Astrocyte (in vitro differentiated cells and primary cell): ENCODE data around the gene KRTAP10-1. TPM values are rescaled to one million over a fixed set of nuclear protein-coding genes. Genes with fewer than 3 reads are reported as not detected.

Experiments used
- DNase-seq: peaks from one replicate; pipeline ENCODE4 v3.0.0-alpha.2; 2010; ENCODE audit warnings: low read depth
- FAIRE-seq: peaks from 2 replicates; lab custom pipeline; 2011; peaks lifted over from hg19 to GRCh38; lab: Jason Lieb, UNC
- H2AFZ ChIP-seq: 2 replicates; pipeline ENCODE4 v1.6.0; 2012; ENCODE audit warnings: low read depth, low read length, inconsistent platforms
- H3K27ac ChIP-seq: 2 replicates; pipeline ENCODE4 v1.5.1; 2011; ENCODE audit warnings: low read depth, low read length, inconsistent platforms
- H3K27me3 ChIP-seq: 2 replicates; pipeline ENCODE4 v1.6.0; 2011; ENCODE audit warnings: low read length, inconsistent platforms; ENCODE audit not compliant: insufficient read depth
- H3K36me3 ChIP-seq: 2 replicates; pipeline ENCODE4 v1.5.1; 2011; ENCODE audit warnings: low read length, inconsistent platforms; ENCODE audit not compliant: insufficient read depth
- H3K4me1 ChIP-seq: 2 replicates; pipeline ENCODE4 v1.5.1; 2011; ENCODE audit warnings: low read length, inconsistent platforms; ENCODE audit not compliant: insufficient read depth
- H3K4me2 ChIP-seq: 2 replicates; pipeline ENCODE4 v1.6.0; 2012; ENCODE audit warnings: low read length, inconsistent platforms
- H3K4me3 ChIP-seq: 2 replicates; pipeline ENCODE4 v1.5.1; 2011; ENCODE audit warnings: low read depth, mild to moderate bottlenecking, low read length, inconsistent platforms; ENCODE audit not compliant: insufficient read depth
- H3K79me2 ChIP-seq: 2 replicates; pipeline ENCODE4 v1.6.0; 2012; ENCODE audit warnings: mild to moderate bottlenecking, low read length, inconsistent platforms; ENCODE audit not compliant: insufficient read depth
- H3K9ac ChIP-seq: 2 replicates; pipeline ENCODE4 v1.6.0; 2012; ENCODE audit warnings: mild to moderate bottlenecking, low read length, inconsistent platforms
- H3K9me3 ChIP-seq: 2 replicates; pipeline ENCODE4 v1.5.1; 2012; ENCODE audit warnings: low read depth, mild to moderate bottlenecking, low read length, inconsistent platforms; ENCODE audit not compliant: insufficient read depth
- H4K20me1 ChIP-seq: 2 replicates; pipeline ENCODE4 v1.6.0; 2012; ENCODE audit warnings: low read length, inconsistent platforms; ENCODE audit not compliant: insufficient read depth
- H3K27ac Mint-ChIP-seq: one replicate; pipeline ENCODE4 v1.8.0; 2021; ENCODE audit warnings: mild to moderate bottlenecking, mixed read lengths; ENCODE audit not compliant: unreplicated experiment
- H3K27me3 Mint-ChIP-seq: one replicate; pipeline ENCODE4 v1.8.0; 2021; ENCODE audit warnings: low read depth, mixed read lengths; ENCODE audit not compliant: unreplicated experiment
- H3K36me3 Mint-ChIP-seq: one replicate; pipeline ENCODE4 v1.8.0; 2021; ENCODE audit warnings: low read depth, mixed read lengths; ENCODE audit not compliant: unreplicated experiment
- H3K4me1 Mint-ChIP-seq: one replicate; pipeline ENCODE4 v1.8.0; 2021; ENCODE audit warnings: low read depth, mixed read lengths; ENCODE audit not compliant: unreplicated experiment
- H3K4me3 Mint-ChIP-seq: one replicate; pipeline ENCODE4 v1.8.0; 2021; ENCODE audit warnings: mild to moderate bottlenecking, moderate library complexity, mixed read lengths; ENCODE audit not compliant: unreplicated experiment
- H3K9me3 Mint-ChIP-seq: one replicate; pipeline ENCODE4 v1.8.0; 2021; ENCODE audit warnings: mild to moderate bottlenecking, mixed read lengths; ENCODE audit not compliant: unreplicated experiment
- EZH2 ChIP-seq: IDR thresholded peaks from 2 replicates; pipeline ENCODE4 v1.6.1; 2012; ENCODE audit warnings: mild to moderate bottlenecking, low read length, inconsistent platforms; ENCODE audit not compliant: insufficient read depth
- total RNA-seq: library from RNA; stranded (reverse); gene quantifications from 2 replicates; pipeline ENCODE4 v1.2.1, GENCODE V29; 2021
- TF ChIP-seq, protein P1 (sequence below): IDR thresholded peaks from 2 replicates; pipeline ENCODE4 v1.5.1; 2011; ENCODE audit warnings: low read depth, mild to moderate bottlenecking, inconsistent platforms, low read length, moderate library complexity; ENCODE audit not compliant: insufficient read depth

The KRTAP10-1 gene
- total RNA-seq, 1 donor from 2014 or later = not detected

DNA sequence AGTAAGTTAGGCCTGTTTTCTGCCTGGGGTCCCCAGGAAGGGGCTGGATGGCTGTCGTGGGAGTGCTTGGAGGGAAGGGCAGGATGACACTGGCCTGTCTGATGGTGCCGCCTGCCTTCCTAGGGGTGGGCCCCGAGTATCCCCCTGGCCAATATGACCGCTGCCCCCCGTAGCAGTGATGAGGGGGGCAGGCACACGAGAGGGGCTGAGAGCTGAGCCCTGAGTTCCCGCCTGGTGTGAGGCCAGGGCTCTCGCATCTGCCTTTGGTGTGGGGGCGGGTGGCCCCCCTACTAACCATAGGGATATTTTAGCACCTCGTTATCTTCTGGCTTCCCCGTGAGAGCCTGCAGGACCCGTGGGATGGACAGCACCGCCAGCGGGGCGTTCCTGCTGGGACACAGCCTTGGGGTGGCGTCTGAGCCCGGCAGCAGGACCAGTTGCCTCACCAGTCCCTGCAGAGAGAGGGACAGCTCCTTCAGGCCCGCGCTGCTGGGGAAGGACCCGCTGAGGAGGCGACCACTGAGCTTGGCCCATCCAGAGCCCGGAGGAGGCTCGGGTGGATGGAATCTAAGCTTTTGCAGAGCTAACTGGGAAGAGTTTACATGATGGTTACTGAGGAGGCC, 10.4 kb downstream of the KRTAP10-1 start:
- Histone ChIP-seq H3K4me2 (no peak overlapping the region), H3K27ac (no peak overlapping the region), H3K9ac (no peak overlapping the region), H4K20me1 (no peaks in the 10 kb centered on the region), H3K4me1 (no peaks in the 10 kb centered on the region), H3K9me3 (peaks cover 6% of the 10 kb centered on the region), H3K36me3 (no peaks in the 10 kb centered on the region), H2AFZ (no peak overlapping the region), H3K4me3 (no peak overlapping the region), H3K79me2 (no peaks in the 10 kb centered on the region), H3K27me3 (no peaks in the 10 kb centered on the region)
- Mint-ChIP-seq H3K27ac (no peak overlapping the region), H3K9me3 (peaks cover 11% of the 10 kb centered on the region), H3K36me3 (no peaks in the 10 kb centered on the region), H3K4me3 (no peak overlapping the region), H3K4me1 (no peaks in the 10 kb centered on the region), H3K27me3 (peaks cover 39% of the 10 kb centered on the region)
- DNase-seq (no peak), FAIRE-seq (no peak)
- TF ChIP-seq EZH2 = no peak
- TF ChIP-seq, protein P1, sequence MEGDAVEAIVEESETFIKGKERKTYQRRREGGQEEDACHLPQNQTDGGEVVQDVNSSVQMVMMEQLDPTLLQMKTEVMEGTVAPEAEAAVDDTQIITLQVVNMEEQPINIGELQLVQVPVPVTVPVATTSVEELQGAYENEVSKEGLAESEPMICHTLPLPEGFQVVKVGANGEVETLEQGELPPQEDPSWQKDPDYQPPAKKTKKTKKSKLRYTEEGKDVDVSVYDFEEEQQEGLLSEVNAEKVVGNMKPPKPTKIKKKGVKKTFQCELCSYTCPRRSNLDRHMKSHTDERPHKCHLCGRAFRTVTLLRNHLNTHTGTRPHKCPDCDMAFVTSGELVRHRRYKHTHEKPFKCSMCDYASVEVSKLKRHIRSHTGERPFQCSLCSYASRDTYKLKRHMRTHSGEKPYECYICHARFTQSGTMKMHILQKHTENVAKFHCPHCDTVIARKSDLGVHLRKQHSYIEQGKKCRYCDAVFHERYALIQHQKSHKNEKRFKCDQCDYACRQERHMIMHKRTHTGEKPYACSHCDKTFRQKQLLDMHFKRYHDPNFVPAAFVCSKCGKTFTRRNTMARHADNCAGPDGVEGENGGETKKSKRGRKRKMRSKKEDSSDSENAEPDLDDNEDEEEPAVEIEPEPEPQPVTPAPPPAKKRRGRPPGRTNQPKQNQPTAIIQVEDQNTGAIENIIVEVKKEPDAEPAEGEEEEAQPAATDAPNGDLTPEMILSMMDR = no peak

DNA sequence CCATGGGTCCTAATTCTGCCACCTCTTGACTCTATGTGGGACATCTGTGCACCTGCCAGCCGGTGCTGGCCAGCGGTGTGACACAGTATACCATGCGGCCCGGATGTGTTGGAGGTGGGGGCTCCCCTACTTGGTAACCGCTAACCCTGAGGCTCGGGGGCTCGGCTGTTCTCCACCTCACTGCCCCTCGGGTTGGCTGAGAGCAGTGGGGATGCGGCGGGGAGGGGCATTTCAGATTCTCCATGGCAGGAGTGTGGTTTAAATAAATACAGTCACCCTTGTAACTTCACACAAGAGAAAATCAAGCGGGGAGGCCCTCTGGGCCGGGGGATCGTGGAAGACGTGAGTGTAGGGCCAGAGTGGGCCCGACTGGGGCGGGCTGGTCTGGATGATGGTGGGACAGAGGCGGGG, 11.0 kb downstream of the KRTAP10-1 start:
- peaks cover 10% of the 10 kb centered on the region for H3K9me3 ChIP-seq
- Mint-ChIP-seq H3K27me3 (peaks cover 39% of the 10 kb centered on the region), H3K9me3 (peaks cover 11% of the 10 kb centered on the region), H3K27ac (no peak overlapping the region), H3K4me1 (no peaks in the 10 kb centered on the region), H3K36me3 (no peaks in the 10 kb centered on the region), H3K4me3 (no peak overlapping the region)
- H3K4me3 ChIP-seq = no peak overlapping the region
- no peak overlapping the region for H3K4me2 ChIP-seq
- H3K79me2 ChIP-seq = no peaks in the 10 kb centered on the region
- no peak overlapping the region for H2AFZ ChIP-seq
- H3K4me1 ChIP-seq = no peaks in the 10 kb centered on the region
- no peaks in the 10 kb centered on the region for H3K27me3 ChIP-seq
- H3K36me3 ChIP-seq = no peaks in the 10 kb centered on the region
- no peak overlapping the region for H3K27ac ChIP-seq
- DNase-seq (no peak), FAIRE-seq (no peak)
- no peaks in the 10 kb centered on the region for H4K20me1 ChIP-seq
- H3K9ac ChIP-seq = no peak overlapping the region
- TF ChIP-seq, protein P1 = no peak
- TF ChIP-seq EZH2 = no peak

DNA sequence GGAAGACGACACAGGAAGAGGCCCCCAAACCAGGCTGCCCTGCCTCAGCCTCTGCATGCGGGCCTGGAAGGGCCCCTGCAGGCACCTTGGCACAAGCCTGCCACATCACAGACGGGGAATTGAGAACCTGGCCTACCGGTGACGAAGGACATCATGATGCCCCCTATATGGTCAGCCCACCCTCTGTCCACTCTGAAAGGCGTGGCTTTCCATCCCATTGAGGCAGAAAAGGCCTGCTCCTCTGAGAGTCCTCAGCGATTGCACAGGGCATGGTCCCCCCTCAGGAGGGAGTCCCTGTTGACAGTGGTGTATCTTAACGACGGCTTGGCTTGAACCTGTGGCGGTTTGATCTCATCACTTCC, 11.4 kb downstream of the KRTAP10-1 start:
- H3K36me3 ChIP-seq = no peaks in the 10 kb centered on the region
- H3K27me3 ChIP-seq = no peaks in the 10 kb centered on the region
- H3K27ac Mint-ChIP-seq = no peak overlapping the region
- no peak overlapping the region for H3K27ac ChIP-seq
- H3K4me1 Mint-ChIP-seq = no peaks in the 10 kb centered on the region
- peaks cover 11% of the 10 kb centered on the region for H3K9me3 Mint-ChIP-seq
- H3K4me3 Mint-ChIP-seq = no peak overlapping the region
- no peak overlapping the region for H3K4me2 ChIP-seq
- TF ChIP-seq, protein P1 = no peak
- DNase-seq = no peak
- H2AFZ ChIP-seq = no peak overlapping the region
- no peaks in the 10 kb centered on the region for H4K20me1 ChIP-seq
- H3K36me3 Mint-ChIP-seq = no peaks in the 10 kb centered on the region
- no peak for FAIRE-seq
- H3K79me2 ChIP-seq = no peaks in the 10 kb centered on the region
- H3K9ac ChIP-seq = no peak overlapping the region
- no peaks in the 10 kb centered on the region for H3K4me1 ChIP-seq
- H3K4me3 ChIP-seq = no peak overlapping the region
- H3K27me3 Mint-ChIP-seq = peaks cover 39% of the 10 kb centered on the region
- H3K9me3 ChIP-seq = peaks cover 14% of the 10 kb centered on the region
